Measurements from ENCODE around the gene HSD17B11. TPM values are rescaled to one million over a fixed set of nuclear protein-coding genes. Genes with fewer than 3 reads are reported as not detected.

HSD17B11 gene
- total and polyA plus RNA-seq, 2 of the 8 experiments (the other 6 are each of a cell fraction or from before 2014, with no cell fraction given): 6.0 to 9.0 TPM

DNA sequence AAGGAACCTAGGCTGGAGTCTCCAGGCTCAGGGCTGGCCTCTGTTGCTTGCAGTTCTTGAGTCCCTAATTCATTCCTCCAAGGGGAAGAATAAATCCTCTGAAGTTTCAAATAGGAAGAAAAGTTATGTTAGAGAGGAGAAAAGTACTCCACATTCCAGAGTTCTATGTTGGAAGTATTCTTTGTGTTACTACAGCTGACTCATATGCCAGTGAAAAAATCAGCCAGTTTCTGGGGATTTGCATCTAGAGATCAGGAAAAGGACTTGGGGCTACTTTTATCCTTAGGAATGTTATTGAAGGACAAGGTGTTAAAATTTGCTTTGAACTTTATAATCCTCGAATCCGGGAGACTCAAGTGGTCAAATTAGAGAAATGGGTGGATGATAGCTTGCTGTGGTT lies 19.7 kb upstream of the HSD17B11 start:
- Histone ChIP-seq H4K5ac (ENCODE audit: insufficient read length, low read depth, low read length) (no peak overlapping the region), H4K91ac (replicated peaks; ENCODE audit: insufficient read length, low read length) (no peak overlapping the region), H2AK5ac (ENCODE audit: low read depth, low read length) (no peak overlapping the region), H2AFZ (ENCODE audit: low read length) (no peak overlapping the region), H2BK120ac (replicated peaks; ENCODE audit: low read depth, low read length) (no peak overlapping the region), H3K4ac (replicated peaks; ENCODE audit: insufficient read length, low read depth, low read length) (no peak overlapping the region), H3K27ac (ENCODE audit: low read depth, low read length) (no peak overlapping the region), H3K9ac (replicated peaks in 1 of 4; ENCODE audit: extremely low read depth in 1 of 4, low read depth in 3 of 4, low read length in 3 of 4) (no peak overlapping the region), H3K56ac (replicated peaks; ENCODE audit: insufficient read length, low read depth, low read length) (no peak overlapping the region), H2BK15ac (ENCODE audit: low read length) (no peak overlapping the region), H3K14ac (ENCODE audit: insufficient read length) (no peak overlapping the region), H3K79me1 (ENCODE audit: low read depth, low read length) (no peaks in the 10 kb centered on the region), H3K4me3 (ENCODE audit: extremely low read depth in 1 of 4, insufficient read depth in 2 of 4, low read depth in 3 of 4, low read length in 4 of 4) (no peak overlapping the region), H3K79me2 (ENCODE audit: control insufficient read depth in 1 of 2, insufficient read depth in 2 of 2, low read length in 2 of 2) (no peaks in the 10 kb centered on the region), H4K20me1 (replicated peaks in 1 of 2; ENCODE audit: control insufficient read depth in 1 of 2, insufficient read depth in 2 of 2, low read length in 2 of 2) (no peaks in the 10 kb centered on the region), H3K27me3 (replicated peaks in 1 of 4; ENCODE audit: control insufficient read depth in 3 of 4, extremely low read depth in 1 of 4, insufficient read depth in 3 of 4, low read length in 3 of 4) (no peaks in the 10 kb centered on the region), H3K23ac (ENCODE audit: insufficient read length) (no peak overlapping the region), H3K4me1 (replicated peaks in 1 of 4; ENCODE audit: control insufficient read depth in 3 of 4, insufficient read depth in 4 of 4, low read length in 3 of 4) (peaks cover 0 to 4% (median 0%) of the 10 kb centered on the region in 4 experiments; a peak in 2 of 7 replicates), H3K18ac (ENCODE audit: extremely low read depth, low read length) (no peak overlapping the region), H3K9me3 (ENCODE audit: insufficient read depth in 2 of 2, low read depth in 1 of 2, low read length in 1 of 2) (no peaks in the 10 kb centered on the region), H4K8ac (ENCODE audit: extremely low read depth, insufficient read depth, low read length) (no peak overlapping the region), H2BK5ac (ENCODE audit: low read depth, low read length) (no peak overlapping the region), H3K23me2 (ENCODE audit: low read depth, low read length) (no peaks in the 10 kb centered on the region), H3K4me2 (ENCODE audit: insufficient read depth in 1 of 2, low read depth in 2 of 2, low read length in 2 of 2) (no peak overlapping the region), H3K36me3 (ENCODE audit: control insufficient read depth in 2 of 4, insufficient read depth in 4 of 4, low read length in 3 of 4) (no peaks in the 10 kb centered on the region), H2BK12ac (ENCODE audit: low read depth, low read length) (no peak overlapping the region), H2BK20ac (ENCODE audit: low read length) (no peak overlapping the region)
- DNase-seq (ENCODE audit: low read depth in 1 of 2, low spot score in 2 of 2): no peak
- no peak for FAIRE-seq
- CTCF ChIA-PET (ENCODE audit: partially characterized antibody): interaction anchor here (0.8 to 1.2 kb wide), 4 partner anchors 10 to 57 kb away, joined by 3 to 4 read pairs (median 3); no protein-coding TSS in a partner anchor
- POLR2A ChIA-PET (ENCODE audit: partially characterized antibody): interaction anchor here (0.9 kb wide), 1 partner anchor 12 kb away, joined by 3 read pairs; the partner anchor contains the start of gene NUDT9
- 97% methylated on average over 2 of the region's 2 CpGs; no CpG with 5 or more reads in 1 of the 2 experiments for WGBS, 2 experiments (ENCODE audit: extremely low coverage in 1 of 2, insufficient coverage in 1 of 2, insufficient read length in 1 of 2, insufficient replicate concordance in 2 of 2, low coverage in 1 of 2, low lambda C conversion rate in 2 of 2, missing lambda C conversion rate in 1 of 2)
- no peak for TF ChIP-seq GABPA (IDR thresholded peaks at IDR 0.05; ENCODE audit: borderline replicate concordance, insufficient read depth, low read length)
- TF ChIP-seq POLR2AphosphoS5 (IDR thresholded peaks at IDR 0.05; ENCODE audit: low read depth, low read length): no peak
- no peak for TF ChIP-seq E2F6 (IDR thresholded peaks at IDR 0.05)
- no peak for TF ChIP-seq NANOG (IDR thresholded peaks at IDR 0.05; ENCODE audit: insufficient read depth, low read depth, low read length, poor library complexity, severe bottlenecking)
- TF ChIP-seq EGR1 (IDR thresholded peaks at IDR 0.05; ENCODE audit: borderline replicate concordance, low read depth, low read length): no peak
- no peak for TF ChIP-seq GTF2F1 (IDR thresholded peaks at IDR 0.05; ENCODE audit: borderline replicate concordance, low read depth, low read length)
- no peak for TF ChIP-seq TAF1 (IDR thresholded peaks at IDR 0.05; ENCODE audit: low read depth, low read length)
- TF ChIP-seq, protein P1, sequence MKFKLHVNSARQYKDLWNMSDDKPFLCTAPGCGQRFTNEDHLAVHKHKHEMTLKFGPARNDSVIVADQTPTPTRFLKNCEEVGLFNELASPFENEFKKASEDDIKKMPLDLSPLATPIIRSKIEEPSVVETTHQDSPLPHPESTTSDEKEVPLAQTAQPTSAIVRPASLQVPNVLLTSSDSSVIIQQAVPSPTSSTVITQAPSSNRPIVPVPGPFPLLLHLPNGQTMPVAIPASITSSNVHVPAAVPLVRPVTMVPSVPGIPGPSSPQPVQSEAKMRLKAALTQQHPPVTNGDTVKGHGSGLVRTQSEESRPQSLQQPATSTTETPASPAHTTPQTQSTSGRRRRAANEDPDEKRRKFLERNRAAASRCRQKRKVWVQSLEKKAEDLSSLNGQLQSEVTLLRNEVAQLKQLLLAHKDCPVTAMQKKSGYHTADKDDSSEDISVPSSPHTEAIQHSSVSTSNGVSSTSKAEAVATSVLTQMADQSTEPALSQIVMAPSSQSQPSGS (IDR thresholded peaks at IDR 0.05; ENCODE audit: low read length): no peak
- no peak for TF ChIP-seq CREB1 (IDR thresholded peaks at IDR 0.05)
- no peak for TF ChIP-seq RBBP5 (IDR thresholded peaks at IDR 0.05; ENCODE audit: borderline replicate concordance, low read depth, low read length)
- no peak for TF ChIP-seq SIN3A (conservative IDR thresholded peaks at IDR 0.05 in 1 of 2, IDR thresholded peaks at IDR 0.05 in 1 of 2; ENCODE audit: low read depth in 1 of 2, low read length in 2 of 2)
- no peak for TF ChIP-seq POLR2A (IDR thresholded peaks at IDR 0.05; ENCODE audit: control extremely low read depth in 1 of 2, low read depth in 2 of 2, low read length in 2 of 2)

Measured in H1 (cell line).